Lower lobe of right lung (tissue), 2 donors: ENCODE results near the gene PANK2. TPM values are rescaled to one million over a fixed set of nuclear protein-coding genes. Genes with fewer than 3 reads are reported as not detected.

Experiments
- ATAC-seq, 2 donors: fragments of 200-7000 bp; cut with Tn5 transposase; one replicate each; pipeline ENCODE4 v1.9.1; 2020 to 2022; ENCODE audit warnings: mild to moderate bottlenecking in 2 of 2, moderate library complexity in 2 of 2
- DNase-seq: peaks from one replicate; pipeline ENCODE4 v3.0.0-alpha.2; 2020
- H3K27ac ChIP-seq: fragments of 200-600 bp; one replicate; pipeline ENCODE4 v1.8.0; 2022
- H3K27me3 ChIP-seq: fragments of 200-600 bp; one replicate; pipeline ENCODE4 v1.8.0; 2022; ENCODE audit warnings: low read depth
- H3K36me3 ChIP-seq: fragments of 200-600 bp; one replicate; pipeline ENCODE4 v1.8.0; 2022; ENCODE audit warnings: mild to moderate bottlenecking
- H3K4me1 ChIP-seq: fragments of 200-600 bp; one replicate; pipeline ENCODE4 v1.8.0; 2022
- H3K4me3 ChIP-seq: fragments of 200-600 bp; one replicate; pipeline ENCODE4 v1.8.0; 2022; ENCODE audit warnings: mild to moderate bottlenecking
- H3K9me3 ChIP-seq: fragments of 200-600 bp; one replicate; pipeline ENCODE4 v1.8.0; 2022
- CTCF ChIP-seq: fragments of 200-600 bp; IDR thresholded peaks from one replicate; pipeline ENCODE4 v1.8.0; 2022; ENCODE audit warnings: antibody characterized with exemption, mild to moderate bottlenecking
- intact Hi-C: fragments of 100-400 bp; cut with DNase I; formaldehyde crosslinking; loops from one replicate; pipeline ENCODE4 v1.11.0; 2022
- total RNA-seq: library from RNA; stranded (reverse); fragmentation: NEBNext Ultra II Directional; extraction: Animal tissue kit (Norgen Biotek cat#: 25700); gene quantifications from one replicate; pipeline ENCODE4 v1.2.1, GENCODE V29; 2021
- donor health status: DM: no; HTN: yes; CAD: no; lungs with severe emphysema.

The PANK2 gene
- total RNA-seq, 1 donor from 2014 or later = 39.1 TPM

DNA sequence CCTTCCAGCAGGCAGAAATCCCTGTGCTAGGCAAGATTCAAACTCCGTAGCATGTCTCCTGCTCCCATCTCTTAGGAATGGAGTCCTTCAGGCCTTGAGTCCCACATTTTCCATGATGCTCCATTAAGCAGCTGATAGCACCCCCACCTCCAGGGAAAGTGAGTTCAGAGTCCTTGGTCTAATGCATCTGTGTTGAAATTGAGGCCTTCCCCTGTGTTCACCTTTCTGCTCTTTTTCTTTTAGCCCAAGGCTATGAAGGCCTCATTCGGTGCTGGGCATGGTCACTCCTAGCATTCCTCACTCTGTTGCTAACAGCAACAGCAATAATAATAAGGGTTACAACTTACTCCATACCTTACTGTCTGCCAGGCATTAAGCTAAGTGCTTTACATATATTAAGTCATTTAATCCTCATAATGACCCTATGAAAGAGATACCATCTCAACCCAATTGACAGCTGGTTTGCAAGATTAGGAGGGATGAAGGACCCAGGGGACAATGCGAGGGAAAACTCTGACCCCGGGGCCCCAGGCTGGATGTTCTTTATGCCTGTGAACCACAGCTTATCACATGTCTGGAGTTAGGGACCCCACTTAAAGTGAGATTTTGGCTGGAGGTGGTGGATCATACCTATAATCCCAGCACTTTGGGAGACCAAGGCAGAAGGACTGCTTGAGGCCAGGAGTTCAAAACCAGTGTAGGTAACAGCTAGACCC, 17.5 kb upstream of the PANK2 start:
- H3K4me3 ChIP-seq = no peak overlapping the region
- intact Hi-C loops = no loop called here
- no peak for ATAC-seq
- peaks cover 73% of the 10 kb centered on the region for H3K36me3 ChIP-seq
- no peak for TF ChIP-seq CTCF
- H3K27ac ChIP-seq = no peak overlapping the region
- no peaks in the 10 kb centered on the region for H3K4me1 ChIP-seq
- H3K27me3 ChIP-seq = no peaks in the 10 kb centered on the region
- H3K9me3 ChIP-seq = no peaks in the 10 kb centered on the region
- DNase-seq = no peak

- no peaks in the 10 kb centered on the region for H3K4me1 ChIP-seq
- no peak for TF ChIP-seq CTCF
- H3K27ac ChIP-seq = no peak overlapping the region
- DNase-seq (no peak), ATAC-seq (no peak)
- no peak overlapping the region for H3K4me3 ChIP-seq
- intact Hi-C loops = no loop called here
- H3K36me3 ChIP-seq = peaks cover 57% of the 10 kb centered on the region
- no peaks in the 10 kb centered on the region for H3K9me3 ChIP-seq
- no peaks in the 10 kb centered on the region for H3K27me3 ChIP-seq
Measured at GRCh38 chr20:3873507-3873906, 15.7 kb upstream of the PANK2 start.

DNA sequence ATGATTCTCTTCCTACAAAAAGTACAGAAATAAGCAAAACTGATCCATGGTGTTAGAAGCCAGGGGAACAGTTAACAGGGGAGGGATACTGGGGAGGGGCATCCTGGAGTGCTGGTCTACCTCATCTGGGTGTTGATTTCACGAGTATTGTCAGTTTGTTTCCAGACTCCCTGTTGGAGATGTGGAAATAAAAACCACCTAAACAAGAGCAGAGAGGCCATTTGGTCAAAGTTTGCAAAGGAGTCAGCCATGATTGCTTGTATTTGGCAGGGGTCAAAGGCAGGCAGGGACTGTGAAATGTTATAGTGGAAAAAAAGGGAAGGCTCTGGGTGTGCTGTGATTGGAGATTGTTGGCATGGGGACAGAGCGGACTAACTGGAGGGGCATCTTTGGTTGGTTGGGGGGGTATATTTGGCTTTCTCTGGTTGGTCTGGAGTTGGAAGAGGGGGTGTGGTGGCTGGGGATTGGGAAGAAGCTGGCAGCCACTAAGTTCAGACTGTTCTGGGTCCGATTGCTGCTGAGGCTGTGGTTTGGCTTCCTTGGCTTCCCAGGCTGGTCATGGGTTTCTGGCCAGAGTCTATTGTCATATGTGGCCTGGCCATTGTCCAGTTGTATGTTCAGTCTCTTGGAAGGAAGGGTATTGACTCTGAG, 14.9 kb upstream of the PANK2 start:
- Histone ChIP-seq H3K27me3 (no peaks in the 10 kb centered on the region), H3K4me3 (no peak overlapping the region), H3K36me3 (peaks cover 49% of the 10 kb centered on the region), H3K4me1 (no peaks in the 10 kb centered on the region), H3K9me3 (no peaks in the 10 kb centered on the region), H3K27ac (no peak overlapping the region)
- TF ChIP-seq CTCF = no peak
- intact Hi-C loops = no loop called here
- DNase-seq (no peak), ATAC-seq (no peak)

- H3K4me3 ChIP-seq = no peak overlapping the region
- intact Hi-C loops = no loop called here
- ATAC-seq = no peak
- H3K27ac ChIP-seq = no peak overlapping the region
- H3K4me1 ChIP-seq = no peaks in the 10 kb centered on the region
- H3K9me3 ChIP-seq = no peaks in the 10 kb centered on the region
- no peak for DNase-seq
- no peak for TF ChIP-seq CTCF
- peaks cover 41% of the 10 kb centered on the region for H3K36me3 ChIP-seq
- no peaks in the 10 kb centered on the region for H3K27me3 ChIP-seq
Measured at GRCh38 chr20:3875378-3875974, 13.7 kb upstream of the PANK2 start.

GRCh38 chr20:3876000-3876399, 13.2 kb upstream of the PANK2 start:
- Histone ChIP-seq H3K4me1 (no peaks in the 10 kb centered on the region), H3K9me3 (no peaks in the 10 kb centered on the region), H3K36me3 (peaks cover 37% of the 10 kb centered on the region), H3K27ac (no peak overlapping the region), H3K4me3 (no peak overlapping the region), H3K27me3 (no peaks in the 10 kb centered on the region)
- intact Hi-C loops = no loop called here
- DNase-seq = no peak
- ATAC-seq = no peak
- TF ChIP-seq CTCF = no peak
